ENCODE data around the gene NXN. TPM values are rescaled to one million over a fixed set of nuclear protein-coding genes. Genes with fewer than 3 reads are reported as not detected.
"Not testable (repeated sequence)": the region's sequence is repeated elsewhere in the genome, so short reads cannot be mapped to it uniquely, and the experiment has no call there.

NXN gene
- total RNA-seq, 1 experiment from 2014 or later: 6.0 TPM

- intact Hi-C loops (cut with micrococcal nuclease; ENCODE audit: unreplicated experiment): no loop called here
- no peak for DNase-seq (ENCODE audit: low spot score)
- H3K9me3 ChIP-seq (ENCODE audit: low read depth, low read length, poor library complexity, severe bottlenecking): no peaks in the 10 kb centered on the region
- no peaks in the 10 kb centered on the region for H3K4me1 ChIP-seq (ENCODE audit: insufficient read depth, low read length, poor library complexity, severe bottlenecking)
- H3K4me3 ChIP-seq (ENCODE audit: low read depth, low read length, poor library complexity, severe bottlenecking): no peak overlapping the region
- H3K36me3 ChIP-seq (ENCODE audit: insufficient read depth, low read length, poor library complexity, severe bottlenecking): no peaks in the 10 kb centered on the region
- TF ChIP-seq EZH2 (IDR thresholded peaks at IDR 0.05; ENCODE audit: borderline replicate concordance, low read depth, low read length, poor library complexity, severe bottlenecking): no peak
- TF ChIP-seq, protein P1, sequence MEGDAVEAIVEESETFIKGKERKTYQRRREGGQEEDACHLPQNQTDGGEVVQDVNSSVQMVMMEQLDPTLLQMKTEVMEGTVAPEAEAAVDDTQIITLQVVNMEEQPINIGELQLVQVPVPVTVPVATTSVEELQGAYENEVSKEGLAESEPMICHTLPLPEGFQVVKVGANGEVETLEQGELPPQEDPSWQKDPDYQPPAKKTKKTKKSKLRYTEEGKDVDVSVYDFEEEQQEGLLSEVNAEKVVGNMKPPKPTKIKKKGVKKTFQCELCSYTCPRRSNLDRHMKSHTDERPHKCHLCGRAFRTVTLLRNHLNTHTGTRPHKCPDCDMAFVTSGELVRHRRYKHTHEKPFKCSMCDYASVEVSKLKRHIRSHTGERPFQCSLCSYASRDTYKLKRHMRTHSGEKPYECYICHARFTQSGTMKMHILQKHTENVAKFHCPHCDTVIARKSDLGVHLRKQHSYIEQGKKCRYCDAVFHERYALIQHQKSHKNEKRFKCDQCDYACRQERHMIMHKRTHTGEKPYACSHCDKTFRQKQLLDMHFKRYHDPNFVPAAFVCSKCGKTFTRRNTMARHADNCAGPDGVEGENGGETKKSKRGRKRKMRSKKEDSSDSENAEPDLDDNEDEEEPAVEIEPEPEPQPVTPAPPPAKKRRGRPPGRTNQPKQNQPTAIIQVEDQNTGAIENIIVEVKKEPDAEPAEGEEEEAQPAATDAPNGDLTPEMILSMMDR (conservative IDR thresholded peaks at IDR 0.05; ENCODE audit: low read depth, low read length): no peak
- no peaks in the 10 kb centered on the region for H3K27me3 ChIP-seq (replicated peaks; ENCODE audit: insufficient read depth, low read depth, low read length, poor library complexity)
- CTCF ChIA-PET: no interaction called here
- H3K27ac ChIP-seq (ENCODE audit: low read depth, low read length, poor library complexity, severe bottlenecking): no peak overlapping the region
- no TSS peak for BruUV-seq (replicated peaks)
- POLR2A ChIA-PET (ENCODE audit: low non-redundant PET): no interaction called here
Measured at GRCh38 chr17:927611-928461, 51.7 kb downstream of the NXN start.

DNA sequence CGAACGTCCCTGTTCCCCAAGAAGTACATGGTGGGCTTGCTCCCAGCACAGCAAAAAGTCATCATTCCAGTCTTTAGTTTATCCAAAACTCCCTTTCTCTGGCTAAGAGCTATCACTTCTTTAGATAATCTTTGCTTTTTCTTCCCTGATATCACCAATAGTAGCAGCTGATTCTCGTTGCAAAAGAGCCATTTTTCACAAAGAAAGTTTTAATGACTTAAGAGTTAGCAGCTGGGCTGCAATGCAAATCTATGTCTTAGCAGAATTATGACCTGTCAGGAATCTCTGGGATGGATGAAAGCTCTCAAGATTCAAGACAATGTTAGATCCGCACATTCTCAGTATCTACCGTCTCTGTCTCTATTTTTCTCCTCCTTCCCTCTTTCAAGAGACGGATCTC lies 53.8 kb downstream of the NXN start:
- POLR2A ChIA-PET (ENCODE audit: low non-redundant PET): no interaction called here
- no peaks in the 10 kb centered on the region for H3K36me3 ChIP-seq (ENCODE audit: insufficient read depth, low read length, poor library complexity, severe bottlenecking)
- intact Hi-C loops (cut with micrococcal nuclease; ENCODE audit: unreplicated experiment): no loop called here
- H3K27me3 ChIP-seq (replicated peaks; ENCODE audit: insufficient read depth, low read depth, low read length, poor library complexity): no peaks in the 10 kb centered on the region
- H3K27ac ChIP-seq (ENCODE audit: low read depth, low read length, poor library complexity, severe bottlenecking): no peak overlapping the region
- TF ChIP-seq EZH2 (IDR thresholded peaks at IDR 0.05; ENCODE audit: borderline replicate concordance, low read depth, low read length, poor library complexity, severe bottlenecking): no peak
- TF ChIP-seq, protein P1 (conservative IDR thresholded peaks at IDR 0.05; ENCODE audit: low read depth, low read length): no peak
- CTCF ChIA-PET: no interaction called here
- no peak overlapping the region for H3K4me3 ChIP-seq (ENCODE audit: low read depth, low read length, poor library complexity, severe bottlenecking)
- no peaks in the 10 kb centered on the region for H3K4me1 ChIP-seq (ENCODE audit: insufficient read depth, low read length, poor library complexity, severe bottlenecking)
- BruUV-seq (replicated peaks): no TSS peak
- DNase-seq (ENCODE audit: low spot score): no peak
- no peaks in the 10 kb centered on the region for H3K9me3 ChIP-seq (ENCODE audit: low read depth, low read length, poor library complexity, severe bottlenecking)

DNA sequence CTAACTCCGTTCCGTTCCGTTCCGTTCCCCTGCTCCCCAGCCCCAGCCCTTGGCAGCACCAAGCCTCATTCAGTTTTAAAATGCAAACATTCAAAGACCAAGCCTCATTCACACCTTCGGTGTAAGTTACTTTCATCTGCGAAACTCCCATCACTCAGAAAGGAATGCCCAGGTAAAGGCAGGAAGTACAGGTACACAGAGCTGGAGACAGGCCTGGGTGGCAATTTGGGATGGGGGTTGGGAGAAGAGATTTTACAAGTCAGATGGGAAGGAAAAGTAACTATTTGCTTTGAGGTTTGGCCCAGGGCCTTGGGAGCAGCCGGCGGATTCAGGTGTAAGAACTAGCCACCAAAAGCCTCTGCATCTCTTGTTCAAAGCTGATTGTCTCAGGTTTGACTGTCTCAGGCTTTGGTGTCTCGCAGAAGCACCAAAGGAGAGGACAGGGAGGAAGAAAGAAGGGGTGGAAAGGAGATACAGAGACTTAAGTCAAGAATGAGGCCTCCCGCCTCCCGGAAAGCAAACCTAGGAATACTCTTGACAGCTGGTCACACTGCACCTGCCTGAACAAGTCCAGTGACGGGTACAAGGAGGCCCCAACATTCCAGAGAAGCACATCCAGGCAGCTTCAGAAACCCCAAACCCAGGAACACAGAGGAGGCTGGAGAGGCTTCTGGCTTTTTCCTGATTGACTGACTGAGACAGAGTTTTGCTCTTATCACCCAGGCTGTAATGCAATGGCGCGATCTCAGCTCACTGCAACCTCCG lies 54.7 kb downstream of the NXN start:
- H3K9me3 ChIP-seq (ENCODE audit: low read depth, low read length, poor library complexity, severe bottlenecking): no peaks in the 10 kb centered on the region
- H3K4me1 ChIP-seq (ENCODE audit: insufficient read depth, low read length, poor library complexity, severe bottlenecking): no peaks in the 10 kb centered on the region
- H3K27ac ChIP-seq (ENCODE audit: low read depth, low read length, poor library complexity, severe bottlenecking): no peak overlapping the region
- ChIA-PET POLR2A (ENCODE audit: low non-redundant PET) (interaction anchor here (0.6 kb wide), 1 partner anchor 33 kb away, joined by 8 read pairs; no protein-coding TSS in a partner anchor), CTCF (no interaction called here)
- no peaks in the 10 kb centered on the region for H3K27me3 ChIP-seq (replicated peaks; ENCODE audit: insufficient read depth, low read depth, low read length, poor library complexity)
- BruUV-seq (replicated peaks): no TSS peak
- no peak overlapping the region for H3K4me3 ChIP-seq (ENCODE audit: low read depth, low read length, poor library complexity, severe bottlenecking)
- intact Hi-C loops (cut with micrococcal nuclease; ENCODE audit: unreplicated experiment): no loop called here
- no peaks in the 10 kb centered on the region for H3K36me3 ChIP-seq (ENCODE audit: insufficient read depth, low read length, poor library complexity, severe bottlenecking)
- DNase-seq (ENCODE audit: low spot score): no peak
- TF ChIP-seq, protein P1 (conservative IDR thresholded peaks at IDR 0.05; ENCODE audit: low read depth, low read length): no peak
- TF ChIP-seq EZH2 (IDR thresholded peaks at IDR 0.05; ENCODE audit: borderline replicate concordance, low read depth, low read length, poor library complexity, severe bottlenecking): no peak

GRCh38 chr17:924306-924705 lies 55.3 kb downstream of the NXN start:
- intact Hi-C loops (cut with micrococcal nuclease; ENCODE audit: unreplicated experiment); DNase-seq (ENCODE audit: low spot score); H3K4me1 ChIP-seq (ENCODE audit: insufficient read depth, low read length, poor library complexity, severe bottlenecking); H3K27ac ChIP-seq (ENCODE audit: low read depth, low read length, poor library complexity, severe bottlenecking); H3K4me3 ChIP-seq (ENCODE audit: low read depth, low read length, poor library complexity, severe bottlenecking); CTCF ChIA-PET; H3K36me3 ChIP-seq (ENCODE audit: insufficient read depth, low read length, poor library complexity, severe bottlenecking); H3K27me3 ChIP-seq (replicated peaks; ENCODE audit: insufficient read depth, low read depth, low read length, poor library complexity); POLR2A ChIA-PET (ENCODE audit: low non-redundant PET); BruUV-seq (replicated peaks); H3K9me3 ChIP-seq (ENCODE audit: low read depth, low read length, poor library complexity, severe bottlenecking): not testable (repeated sequence)

Data from A673 (cell line).